ENCODE data around the gene HDAC7. TPM values are rescaled to one million over a fixed set of nuclear protein-coding genes. Genes with fewer than 3 reads are reported as not detected.
"Not testable (repeated sequence)": the region's sequence is repeated elsewhere in the genome, so short reads cannot be mapped to it uniquely, and the experiment has no call there.

The HDAC7 gene
- total RNA-seq, 1 donor from 2014 or later: 120 TPM

DNA sequence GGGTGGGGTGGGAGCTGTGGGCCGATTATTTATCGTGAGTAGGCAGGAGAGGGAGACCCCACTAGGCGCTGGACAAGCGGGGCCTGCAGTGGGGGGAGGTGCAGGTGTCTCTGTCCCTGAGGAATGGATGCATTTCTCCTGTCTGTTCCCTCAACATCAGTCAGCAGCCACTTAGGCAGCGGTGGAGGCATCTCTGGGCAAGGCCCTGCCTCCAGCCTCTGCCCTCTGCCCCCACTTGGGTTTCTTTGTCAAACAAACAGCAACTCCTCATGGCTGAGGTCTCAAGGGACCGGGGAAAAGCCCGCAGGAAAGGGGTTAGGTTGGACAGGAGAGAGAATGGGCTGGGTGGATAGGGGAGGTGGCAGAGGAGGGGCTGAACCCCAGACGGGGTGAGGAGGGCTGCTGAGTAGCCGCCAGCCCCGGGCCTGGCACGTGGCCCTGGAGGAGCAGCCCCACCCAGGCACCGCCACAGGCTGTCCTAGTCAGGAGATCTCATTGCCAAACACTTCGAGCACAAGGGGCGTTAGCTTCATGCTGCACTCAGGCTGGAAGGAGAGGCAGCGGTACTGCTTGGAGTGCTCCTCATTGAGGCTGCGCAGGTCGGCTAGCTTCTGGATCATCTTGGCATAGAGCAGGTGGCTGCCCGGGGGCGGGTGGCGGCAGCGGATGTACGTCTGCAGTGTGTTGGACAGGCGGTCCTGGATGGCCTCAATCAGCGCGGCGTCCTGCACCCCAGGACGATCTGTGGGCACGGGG lies 24.7 kb upstream of the HDAC7 start:
- DNase-seq (ENCODE audit: extremely low spot score, unreplicated experiment): no peak
- Mint-ChIP-seq H3K9me3 (ENCODE audit: unreplicated experiment) (no peaks in the 10 kb centered on the region), H3K4me3 (ENCODE audit: unreplicated experiment) (no peak overlapping the region), H3K27me3 (ENCODE audit: unreplicated experiment) (peaks cover 9% of the 10 kb centered on the region), H3K4me1 (ENCODE audit: unreplicated experiment) (peaks cover 6% of the 10 kb centered on the region), H3K36me3 (ENCODE audit: unreplicated experiment) (no peaks in the 10 kb centered on the region), H3K27ac (ENCODE audit: unreplicated experiment) (no peak overlapping the region)
- TF ChIP-seq, protein P1, sequence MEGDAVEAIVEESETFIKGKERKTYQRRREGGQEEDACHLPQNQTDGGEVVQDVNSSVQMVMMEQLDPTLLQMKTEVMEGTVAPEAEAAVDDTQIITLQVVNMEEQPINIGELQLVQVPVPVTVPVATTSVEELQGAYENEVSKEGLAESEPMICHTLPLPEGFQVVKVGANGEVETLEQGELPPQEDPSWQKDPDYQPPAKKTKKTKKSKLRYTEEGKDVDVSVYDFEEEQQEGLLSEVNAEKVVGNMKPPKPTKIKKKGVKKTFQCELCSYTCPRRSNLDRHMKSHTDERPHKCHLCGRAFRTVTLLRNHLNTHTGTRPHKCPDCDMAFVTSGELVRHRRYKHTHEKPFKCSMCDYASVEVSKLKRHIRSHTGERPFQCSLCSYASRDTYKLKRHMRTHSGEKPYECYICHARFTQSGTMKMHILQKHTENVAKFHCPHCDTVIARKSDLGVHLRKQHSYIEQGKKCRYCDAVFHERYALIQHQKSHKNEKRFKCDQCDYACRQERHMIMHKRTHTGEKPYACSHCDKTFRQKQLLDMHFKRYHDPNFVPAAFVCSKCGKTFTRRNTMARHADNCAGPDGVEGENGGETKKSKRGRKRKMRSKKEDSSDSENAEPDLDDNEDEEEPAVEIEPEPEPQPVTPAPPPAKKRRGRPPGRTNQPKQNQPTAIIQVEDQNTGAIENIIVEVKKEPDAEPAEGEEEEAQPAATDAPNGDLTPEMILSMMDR (IDR thresholded peaks at IDR 0.05): no peak

DNA sequence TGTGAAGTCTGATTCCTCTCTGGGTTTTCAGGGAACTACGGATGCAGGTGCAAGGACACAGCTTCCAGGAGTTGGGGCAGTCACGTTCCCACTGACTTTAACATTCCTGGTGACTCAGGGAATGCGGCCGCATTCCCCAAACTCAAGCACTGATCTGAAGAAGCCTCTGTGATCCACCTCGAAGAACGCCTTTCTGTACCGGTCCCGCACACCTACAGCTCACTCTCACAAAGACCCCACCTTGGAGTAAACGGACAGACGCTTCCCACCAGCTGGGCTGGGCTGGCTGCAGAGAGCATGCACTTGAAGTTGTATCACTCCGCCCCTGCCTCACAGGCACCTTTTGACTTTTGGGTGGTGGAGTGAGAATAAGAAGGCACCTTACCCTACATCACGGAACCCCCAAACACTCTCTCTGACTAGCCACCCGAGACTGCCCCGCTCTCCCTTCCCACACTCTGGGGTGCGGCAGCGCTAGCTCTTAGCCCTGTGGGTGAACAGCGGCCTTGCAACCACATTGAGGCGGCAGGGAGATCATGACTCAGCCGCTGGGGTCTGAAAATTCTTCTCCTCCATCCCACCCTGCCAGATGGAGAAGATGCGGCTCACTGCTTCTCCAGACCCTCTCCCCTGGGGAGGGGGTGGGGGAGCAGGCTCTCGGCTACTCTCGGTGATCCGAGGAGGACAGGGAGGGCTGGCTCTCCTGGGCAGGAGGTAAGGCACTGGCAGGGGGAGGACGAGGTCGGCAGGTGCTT lies 23.7 kb upstream of the HDAC7 start:
- H3K4me1 Mint-ChIP-seq (ENCODE audit: unreplicated experiment): peaks cover 12% of the 10 kb centered on the region
- H3K27ac Mint-ChIP-seq (ENCODE audit: unreplicated experiment): no peak overlapping the region
- H3K4me3 Mint-ChIP-seq (ENCODE audit: unreplicated experiment): no peak overlapping the region
- H3K36me3 Mint-ChIP-seq (ENCODE audit: unreplicated experiment): no peaks in the 10 kb centered on the region
- peaks cover 9% of the 10 kb centered on the region for H3K27me3 Mint-ChIP-seq (ENCODE audit: unreplicated experiment)
- DNase-seq (ENCODE audit: extremely low spot score, unreplicated experiment): no peak
- no peaks in the 10 kb centered on the region for H3K9me3 Mint-ChIP-seq (ENCODE audit: unreplicated experiment)
- TF ChIP-seq, protein P1 (IDR thresholded peaks at IDR 0.05): no peak

DNA sequence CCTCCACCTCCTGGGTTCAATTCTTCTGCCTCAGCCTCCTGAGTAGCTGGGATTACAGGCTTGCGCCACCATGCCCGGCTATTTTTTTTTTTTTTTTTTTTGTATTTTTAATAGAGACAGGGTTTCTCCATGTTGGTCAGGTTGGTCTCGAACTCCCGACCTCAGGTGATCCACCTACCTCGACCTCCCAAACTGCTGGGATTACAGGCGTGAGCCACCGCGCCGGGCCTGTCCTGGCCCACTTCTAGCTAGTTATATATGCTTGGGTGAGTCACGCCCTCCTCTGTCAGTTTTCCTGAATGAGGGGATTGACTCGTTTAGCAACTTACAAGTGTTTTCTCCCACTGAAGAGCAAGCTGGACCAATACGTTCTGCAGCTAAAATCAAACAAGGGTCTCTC lies 22.8 kb upstream of the HDAC7 start:
- H3K9me3 Mint-ChIP-seq (ENCODE audit: unreplicated experiment); DNase-seq (ENCODE audit: extremely low spot score, unreplicated experiment); H3K4me3 Mint-ChIP-seq (ENCODE audit: unreplicated experiment); H3K36me3 Mint-ChIP-seq (ENCODE audit: unreplicated experiment); H3K27me3 Mint-ChIP-seq (ENCODE audit: unreplicated experiment); H3K27ac Mint-ChIP-seq (ENCODE audit: unreplicated experiment): not testable (repeated sequence)
- peaks cover 14% of the 10 kb centered on the region for H3K4me1 Mint-ChIP-seq (ENCODE audit: unreplicated experiment)

DNA sequence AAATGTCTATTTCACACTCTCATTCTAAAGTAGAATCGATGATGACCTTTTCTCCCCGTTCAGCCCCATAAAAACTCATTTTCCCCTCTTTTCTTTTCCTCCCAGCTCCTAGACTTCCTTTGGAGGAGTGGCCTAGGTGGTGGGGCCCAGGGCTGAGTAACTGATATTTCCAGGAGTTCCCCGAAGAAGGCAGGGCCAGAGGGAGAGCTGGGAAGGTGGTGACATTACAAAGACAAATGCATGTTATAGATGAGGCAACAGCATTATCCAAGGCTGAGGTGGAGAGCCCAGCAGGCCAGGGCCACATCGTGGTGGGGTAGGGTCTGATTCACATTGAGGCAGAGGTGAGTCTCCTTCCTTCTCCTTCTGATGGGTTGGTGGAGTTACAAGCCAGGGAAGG lies 22.2 kb upstream of the HDAC7 start:
- H3K27ac Mint-ChIP-seq (ENCODE audit: unreplicated experiment): no peak overlapping the region
- TF ChIP-seq, protein P1 (IDR thresholded peaks at IDR 0.05): no peak
- no peaks in the 10 kb centered on the region for H3K36me3 Mint-ChIP-seq (ENCODE audit: unreplicated experiment)
- peaks cover 9% of the 10 kb centered on the region for H3K27me3 Mint-ChIP-seq (ENCODE audit: unreplicated experiment)
- no peaks in the 10 kb centered on the region for H3K9me3 Mint-ChIP-seq (ENCODE audit: unreplicated experiment)
- no peak overlapping the region for H3K4me3 Mint-ChIP-seq (ENCODE audit: unreplicated experiment)
- no peak for DNase-seq (ENCODE audit: extremely low spot score, unreplicated experiment)
- peaks cover 15% of the 10 kb centered on the region for H3K4me1 Mint-ChIP-seq (ENCODE audit: unreplicated experiment)

DNA sequence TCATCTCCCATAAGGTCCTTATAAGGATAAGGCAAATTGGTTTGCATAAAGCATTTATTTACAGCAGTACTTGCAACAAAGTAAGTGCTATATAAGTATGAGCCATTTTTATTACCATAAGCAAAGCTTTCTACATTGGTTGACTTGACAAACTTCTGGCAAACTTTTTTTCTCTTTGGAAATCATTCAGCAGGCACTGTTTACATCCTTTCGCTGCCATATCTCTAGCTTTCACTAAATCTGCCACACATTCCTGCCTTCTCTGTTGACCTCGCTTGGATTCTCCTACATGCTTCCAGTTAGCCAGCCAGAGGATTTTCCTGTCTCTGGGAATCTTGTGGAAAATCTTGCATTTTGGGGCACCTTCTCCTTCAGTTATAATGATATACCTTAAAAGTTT lies 21.8 kb upstream of the HDAC7 start:
- Mint-ChIP-seq H3K27me3 (ENCODE audit: unreplicated experiment) (peaks cover 9% of the 10 kb centered on the region), H3K36me3 (ENCODE audit: unreplicated experiment) (no peaks in the 10 kb centered on the region), H3K4me1 (ENCODE audit: unreplicated experiment) (peaks cover 15% of the 10 kb centered on the region), H3K9me3 (ENCODE audit: unreplicated experiment) (no peaks in the 10 kb centered on the region), H3K27ac (ENCODE audit: unreplicated experiment) (no peak overlapping the region), H3K4me3 (ENCODE audit: unreplicated experiment) (no peak overlapping the region)
- no peak for DNase-seq (ENCODE audit: extremely low spot score, unreplicated experiment)
- TF ChIP-seq, protein P1 (IDR thresholded peaks at IDR 0.05): no peak
